Sigmoid colon (tissue), 7 donors: ENCODE results near the gene PSMG4. TPM values are rescaled to one million over a fixed set of nuclear protein-coding genes. Genes with fewer than 3 reads are reported as not detected.

ENCODE experiments used
- DNase-seq: peaks from one replicate; pipeline ENCODE4 v3.0.0-alpha.2; 2019
- H3K27ac ChIP-seq, 4 donors: fragments of 200-600 bp; sonication (generic); one replicate each; pipeline ENCODE4 v1.5.1; 2016 to 2019; ENCODE audit warnings: mild to moderate bottlenecking in 1 of 4
- H3K27me3 ChIP-seq, 3 donors: fragments of 200-600 bp; sonication (generic); one replicate each; pipeline ENCODE4 v1.5.1; 2019; ENCODE audit warnings: mild to moderate bottlenecking in 1 of 3
- H3K36me3 ChIP-seq, 4 donors: fragments of 200-600 bp; sonication (generic); one replicate each; pipeline ENCODE4 v1.5.1; 2016 to 2019
- H3K4me1 ChIP-seq, 4 donors: fragments of 200-600 bp; sonication (generic); one replicate each; pipeline ENCODE4 v1.5.1; 2017 to 2019
- H3K4me3 ChIP-seq, 4 donors: fragments of 200-600 bp; sonication (generic); one replicate each; pipeline ENCODE4 v1.5.1; 2017 to 2019; ENCODE audit warnings: mild to moderate bottlenecking in 2 of 4, moderate library complexity in 1 of 4
- H3K9me3 ChIP-seq, 4 donors: fragments of 200-600 bp in 3 of 4; sonication (generic) in 3 of 4; one replicate each; pipeline versions ENCODE4 v1.5.1 to v1.6.1; 2013 to 2019
- EP300 ChIP-seq, 4 donors: sonication (generic); formaldehyde crosslinking; IDR thresholded peaks; one replicate each; pipeline ENCODE4 v1.6.1; 2017; ENCODE audit warnings: antibody characterized with exemption in 4 of 4
- POLR2A ChIP-seq, 2 donors: fragments of 450-650 bp; IDR thresholded peaks; one replicate each; pipeline ENCODE4 v1.6.1; 2016; ENCODE audit warnings: antibody characterized with exemption in 2 of 2, mild to moderate bottlenecking in 2 of 2, moderate library complexity in 2 of 2
- POLR2AphosphoS5 ChIP-seq, 4 donors: sonication (generic); formaldehyde crosslinking; IDR thresholded peaks; one replicate each; pipeline ENCODE4 v1.6.1; 2017; ENCODE audit warnings: antibody characterized with exemption in 4 of 4
- WGBS, 2 donors: extraction: QIAGEN DNeasy Blood & Tissue Kit; methylation state at CpG; one replicate each; pipeline ENCODE4 v1.1.7; 2013; 5-methylcytosine and 5-hydroxymethylcytosine counted together
- intact Hi-C: fragments of 100-400 bp; cut with DNase I; formaldehyde crosslinking; loops from one replicate; pipeline ENCODE4 v1.15.1; 2023
- polyA plus RNA-seq, 3 donors: library from polyadenylated mRNA; stranded (reverse); fragments of 200-250 nt; gene quantifications; one replicate each; pipeline ENCODE4 v1.2.3, GENCODE V29; 2013
- total RNA-seq, 4 donors: library from RNA; depleted of rRNA; stranded (reverse); fragments of >200 nt; gene quantifications; one replicate each; pipeline ENCODE4 v1.1.0, GENCODE V29; 2016
- TF ChIP-seq, protein P1 (sequence below), 4 experiments: fragments of 450-650 bp in 3 of 4; fragments of 200-600 bp in 1 of 4; IDR thresholded peaks; one replicate each; pipeline ENCODE4 v1.5.1; 2016 to 2019; ENCODE audit warnings: antibody characterized with exemption in 4 of 4, mild to moderate bottlenecking in 3 of 4, moderate library complexity in 2 of 4
- donor health status: healthy with polysubstance abuse.
- donor health status: Bipolar disorder and iron deficiency.
- donor health status: healthy.

The PSMG4 gene
- total and polyA plus RNA-seq, 7 donors: 14.6 to 39.0 (median 30.0) TPM

DNA sequence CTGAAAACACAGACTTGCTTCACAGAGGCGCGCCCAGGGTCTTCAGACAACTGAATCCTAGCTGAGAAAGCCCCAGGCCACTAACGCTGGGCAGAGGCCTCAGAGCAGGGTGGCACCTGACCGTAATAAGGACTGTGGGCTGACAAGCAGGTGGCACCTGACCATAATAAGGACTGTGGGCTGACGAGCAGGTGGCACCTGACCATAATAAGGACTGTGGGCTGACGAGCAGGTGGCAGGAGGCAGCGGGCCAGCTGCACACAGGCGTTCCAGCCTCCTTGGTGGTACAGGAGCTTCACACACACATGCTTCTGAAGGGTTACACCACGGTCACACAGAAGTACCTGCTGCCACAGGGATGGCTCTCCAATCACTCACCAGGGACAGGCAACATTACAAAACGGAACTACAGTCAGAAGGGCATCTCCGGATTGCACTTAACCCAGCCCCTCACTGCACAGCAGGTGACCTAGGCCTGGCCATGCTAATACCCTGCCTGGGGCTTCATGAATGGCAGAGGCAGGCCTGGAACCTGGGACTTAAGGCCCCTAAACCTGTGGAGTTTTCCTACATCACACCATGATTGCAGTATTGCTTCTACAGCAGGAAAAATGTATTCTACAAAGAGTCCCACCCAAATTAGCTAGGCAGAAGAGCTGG lies 50.8 kb downstream of the PSMG4 start:
- peaks cover 0 to 6% (median 0%) of the 10 kb centered on the region in 4 donors for H3K4me1 ChIP-seq
- H3K27ac ChIP-seq: no peak overlapping the region
- peak; percentile 30 for DNase-seq
- H3K9me3 ChIP-seq: no peaks in the 10 kb centered on the region
- no peaks in the 10 kb centered on the region for H3K27me3 ChIP-seq
- TF ChIP-seq, protein P1, sequence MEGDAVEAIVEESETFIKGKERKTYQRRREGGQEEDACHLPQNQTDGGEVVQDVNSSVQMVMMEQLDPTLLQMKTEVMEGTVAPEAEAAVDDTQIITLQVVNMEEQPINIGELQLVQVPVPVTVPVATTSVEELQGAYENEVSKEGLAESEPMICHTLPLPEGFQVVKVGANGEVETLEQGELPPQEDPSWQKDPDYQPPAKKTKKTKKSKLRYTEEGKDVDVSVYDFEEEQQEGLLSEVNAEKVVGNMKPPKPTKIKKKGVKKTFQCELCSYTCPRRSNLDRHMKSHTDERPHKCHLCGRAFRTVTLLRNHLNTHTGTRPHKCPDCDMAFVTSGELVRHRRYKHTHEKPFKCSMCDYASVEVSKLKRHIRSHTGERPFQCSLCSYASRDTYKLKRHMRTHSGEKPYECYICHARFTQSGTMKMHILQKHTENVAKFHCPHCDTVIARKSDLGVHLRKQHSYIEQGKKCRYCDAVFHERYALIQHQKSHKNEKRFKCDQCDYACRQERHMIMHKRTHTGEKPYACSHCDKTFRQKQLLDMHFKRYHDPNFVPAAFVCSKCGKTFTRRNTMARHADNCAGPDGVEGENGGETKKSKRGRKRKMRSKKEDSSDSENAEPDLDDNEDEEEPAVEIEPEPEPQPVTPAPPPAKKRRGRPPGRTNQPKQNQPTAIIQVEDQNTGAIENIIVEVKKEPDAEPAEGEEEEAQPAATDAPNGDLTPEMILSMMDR (IDR thresholded peaks at IDR 0.05): no peak
- TF ChIP-seq POLR2AphosphoS5 (IDR thresholded peaks at IDR 0.05) (no peak), EP300 (IDR thresholded peaks at IDR 0.05) (no peak), POLR2A (IDR thresholded peaks at IDR 0.05) (no peak)
- intact Hi-C loops: no loop called here
- H3K36me3 ChIP-seq: peaks cover 0 to 11% (median 0%) of the 10 kb centered on the region in 4 donors
- 35 to 69% methylated on average over 11 of the region's 11 CpGs for WGBS, 2 donors
- H3K4me3 ChIP-seq: no peak overlapping the region

DNA sequence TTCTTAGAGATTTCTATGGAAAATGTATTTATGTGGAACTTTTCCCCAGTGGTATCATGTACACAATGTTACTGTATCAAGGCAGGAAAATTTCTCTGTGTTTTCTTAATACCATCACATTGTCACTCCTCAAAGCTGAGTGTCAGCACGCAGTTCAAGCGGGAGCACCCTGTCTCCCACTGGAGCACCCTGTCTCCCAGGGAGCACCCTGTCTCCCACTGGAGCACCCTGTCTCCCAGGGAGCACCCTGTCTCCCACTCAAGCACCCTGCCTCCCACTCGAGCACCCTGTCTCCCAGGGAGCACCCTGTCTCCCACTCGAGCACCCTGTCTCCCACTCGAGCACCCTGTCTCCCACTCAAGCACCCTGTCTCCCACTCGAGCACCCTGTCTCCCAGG lies 51.3 kb downstream of the PSMG4 start:
- Histone ChIP-seq H3K9me3 (no peaks in the 10 kb centered on the region), H3K36me3 (peaks cover 0 to 11% (median 0%) of the 10 kb centered on the region in 4 donors), H3K27ac (no peak overlapping the region), H3K27me3 (no peaks in the 10 kb centered on the region), H3K4me1 (peaks cover 0 to 6% (median 0%) of the 10 kb centered on the region in 4 donors), H3K4me3 (no peak overlapping the region)
- DNase-seq: peak; percentile 15
- intact Hi-C loops: no loop called here
- TF ChIP-seq POLR2A (IDR thresholded peaks at IDR 0.05): no peak
- WGBS, 2 donors: 86 to 90% methylated on average over 6 of the region's 6 CpGs

DNA sequence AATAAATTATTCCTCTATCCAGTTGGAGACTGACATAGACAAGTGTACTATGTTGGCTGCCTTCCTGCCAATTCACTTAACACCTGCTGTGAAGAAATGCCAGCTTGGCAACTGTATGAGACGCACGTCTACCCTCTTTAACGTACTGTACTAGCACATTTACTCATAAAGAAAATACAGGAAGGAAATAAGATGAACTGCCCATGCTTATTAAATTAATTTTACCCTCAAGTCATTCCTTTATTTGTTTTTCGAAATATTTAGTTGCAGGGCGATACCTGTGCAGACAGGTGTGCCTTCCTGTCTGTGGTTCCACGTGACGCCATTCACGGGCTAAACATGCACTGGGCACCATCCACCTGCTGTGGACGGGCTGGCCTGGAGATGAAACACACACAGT lies 52.0 kb downstream of the PSMG4 start:
- H3K9me3 ChIP-seq: no peaks in the 10 kb centered on the region
- no peak overlapping the region for H3K27ac ChIP-seq
- intact Hi-C loops: no loop called here
- DNase-seq: peak; percentile 27
- no peaks in the 10 kb centered on the region for H3K27me3 ChIP-seq
- H3K4me3 ChIP-seq: no peak overlapping the region
- peaks cover 0 to 6% (median 0%) of the 10 kb centered on the region in 4 donors for H3K4me1 ChIP-seq
- 25 to 79% methylated on average over 9 of the region's 9 CpGs for WGBS, 2 donors
- no peak for TF ChIP-seq POLR2AphosphoS5 (IDR thresholded peaks at IDR 0.05)
- TF ChIP-seq, protein P1 (IDR thresholded peaks at IDR 0.05): no peak
- H3K36me3 ChIP-seq: peaks cover 0 to 9% (median 0%) of the 10 kb centered on the region in 4 donors

DNA sequence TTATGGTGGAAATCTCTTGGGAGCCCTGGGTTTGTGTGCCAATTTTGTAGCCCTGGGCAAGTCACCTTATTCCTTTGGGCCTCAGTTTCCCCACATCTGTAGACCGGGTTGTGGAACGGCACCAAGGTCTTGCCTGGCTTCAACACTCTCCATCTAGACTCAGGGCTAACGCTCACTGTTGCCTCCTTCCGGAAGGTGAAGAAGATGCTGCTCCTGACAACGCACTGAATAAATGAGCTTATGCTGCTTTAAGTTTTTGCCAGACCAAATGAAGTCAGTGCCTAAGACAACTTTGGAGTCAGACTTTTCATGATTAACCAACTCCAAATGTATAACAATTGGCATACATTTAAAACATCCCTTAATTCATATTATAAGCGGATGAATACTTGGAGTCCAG lies 53.1 kb downstream of the PSMG4 start:
- no peak overlapping the region for H3K27ac ChIP-seq
- intact Hi-C loops: no loop called here
- 95 to 97% methylated on average over 6 of the region's 6 CpGs for WGBS, 2 donors

DNA sequence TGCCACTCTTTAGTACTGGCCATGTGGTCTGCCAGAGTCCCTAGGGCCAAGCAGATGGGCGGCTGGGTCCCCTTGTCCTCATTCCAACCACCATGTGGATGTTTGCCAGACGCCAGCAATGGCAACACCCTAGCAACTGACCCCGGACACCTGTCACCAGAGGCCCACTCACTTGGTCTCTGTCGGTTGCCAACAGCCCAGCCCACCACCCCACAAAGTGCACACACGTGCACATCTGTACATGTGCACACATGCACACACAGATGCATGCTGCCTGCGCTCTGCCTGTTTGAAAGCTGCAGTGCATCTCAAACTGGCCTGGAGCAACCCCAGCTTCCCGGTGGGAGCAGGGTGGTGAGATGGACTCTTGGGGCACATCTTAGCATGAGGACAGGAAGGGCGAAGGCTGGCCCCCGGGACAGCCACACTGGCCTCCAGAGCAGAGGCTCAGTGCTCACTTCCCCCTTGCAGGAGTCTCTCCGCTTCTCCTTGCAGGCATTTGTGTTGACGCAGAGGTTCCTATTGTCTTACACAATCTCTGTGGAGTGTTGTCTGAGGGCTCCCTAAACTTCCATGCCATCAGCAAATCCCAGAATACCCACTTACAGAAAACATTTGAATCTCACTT lies 54.0 kb downstream of the PSMG4 start:
- WGBS, 2 donors: 83 to 88% methylated on average over 11 of the region's 11 CpGs

More for the DNA sequence above, 53.1 kb downstream of the PSMG4 start:
- no peak overlapping the region for H3K4me3 ChIP-seq
- H3K9me3 ChIP-seq: no peaks in the 10 kb centered on the region
- no peaks in the 10 kb centered on the region for H3K27me3 ChIP-seq
- H3K36me3 ChIP-seq: peaks cover 0 to 5% (median 0%) of the 10 kb centered on the region in 4 donors
- peaks cover 0 to 6% (median 0%) of the 10 kb centered on the region in 4 donors for H3K4me1 ChIP-seq
- DNase-seq: peak; percentile 7
- no peak for TF ChIP-seq POLR2AphosphoS5 (IDR thresholded peaks at IDR 0.05)
- no peak for TF ChIP-seq POLR2A (IDR thresholded peaks at IDR 0.05)
- TF ChIP-seq, protein P1 (IDR thresholded peaks at IDR 0.05): no peak
- no peak for TF ChIP-seq EP300 (IDR thresholded peaks at IDR 0.05)

More for the DNA sequence above, 54.0 kb downstream of the PSMG4 start:
- Histone ChIP-seq H3K4me1 (peaks cover 0 to 6% (median 0%) of the 10 kb centered on the region in 4 donors), H3K9me3 (no peaks in the 10 kb centered on the region), H3K27me3 (no peaks in the 10 kb centered on the region), H3K4me3 (no peak overlapping the region), H3K36me3 (no peaks in the 10 kb centered on the region), H3K27ac (no peak overlapping the region)
- intact Hi-C loops: no loop called here
- DNase-seq: peak; percentile 66
- no peak for TF ChIP-seq POLR2AphosphoS5 (IDR thresholded peaks at IDR 0.05)
- no peak for TF ChIP-seq POLR2A (IDR thresholded peaks at IDR 0.05)
- TF ChIP-seq EP300 (IDR thresholded peaks at IDR 0.05): no peak
- TF ChIP-seq, protein P1 (IDR thresholded peaks at IDR 0.05): no peak
